HepG2 (cell line): ENCODE data around the gene C11orf65. TPM values are rescaled to one million over a fixed set of nuclear protein-coding genes. Genes with fewer than 3 reads are reported as not detected.

Experiments
- ATAC-seq: fragments of 200-7000 bp; cut with Tn5 transposase; 3 replicates; pipeline ENCODE4 v1.9.1; 2020; ENCODE audit warnings: mild to moderate bottlenecking, moderate library complexity
- BruUV-seq: library from RNA; stranded (reverse); fragments of 400-500 nt; replicated peaks from 2 replicates; lab custom pipeline; 2021; lab: Mats Ljungman, UMichigan
- CTCF ChIA-PET: fragments of 300-600 bp; formaldehyde crosslinking; extraction: SDS; loops from one replicate; lab custom pipeline; 2021; ENCODE audit warnings: low total read pairs, inconsistent platforms, low intra/inter-chr PET ratio; lab: Yijun Ruan, JAX
- POLR2A ChIA-PET: fragments of 350-600 bp; sonication (Branson Sonifier 250); formaldehyde crosslinking; loops from one replicate; lab custom pipeline; 2020; ENCODE audit warnings: antibody characterized with exemption, inconsistent platforms; lab: Yijun Ruan, JAX
- DNase-seq: peaks from one replicate; pipeline ENCODE4 v3.0.0-alpha.2; 2015; ENCODE audit warnings: low spot score
- FAIRE-seq: peaks from 3 replicates; lab custom pipeline; 2011; peaks lifted over from hg19 to GRCh38; lab: Jason Lieb, UNC
- H2AFZ ChIP-seq: one replicate; pipeline ENCODE4 v1.6.1; 2011; ENCODE audit warnings: low read length, inconsistent platforms
- H3K27ac ChIP-seq: fragments of 300-600 bp; 3 replicates; pipeline ENCODE4 v1.8.0; 2011; ENCODE audit warnings: mixed run types, mild to moderate bottlenecking, mixed read lengths, low read length, inconsistent platforms; ENCODE audit not compliant: insufficient read depth; ENCODE audit errors: extremely low read length
- H3K27me3 ChIP-seq, 2 experiments: fragments of 200-600 bp in 1 of 2; 2 replicates in 1 of 2; 3 replicates in 1 of 2; pipeline versions ENCODE4 v1.6.0 to v1.8.0; 2011; ENCODE audit warnings: low read length in 2 of 2, mild to moderate bottlenecking in 2 of 2, moderate library complexity in 2 of 2, inconsistent platforms in 1 of 2; ENCODE audit not compliant: insufficient read depth in 2 of 2, control insufficient read depth in 1 of 2
- H3K36me3 ChIP-seq, 2 experiments: fragments of 200-600 bp in 1 of 2; replicated peaks in 1 of 2; 2 replicates in 1 of 2; 3 replicates in 1 of 2; pipeline versions ENCODE4 v1.5.1 to v1.8.0; 2011; ENCODE audit warnings: low read length in 2 of 2, inconsistent platforms in 1 of 2; ENCODE audit not compliant: insufficient read depth in 2 of 2, control insufficient read depth in 1 of 2
- H3K4me1 ChIP-seq: 2 replicates; pipeline ENCODE4 v1.5.1; 2012; ENCODE audit warnings: low read length, inconsistent platforms; ENCODE audit not compliant: insufficient read depth
- H3K4me2 ChIP-seq: 2 replicates; pipeline ENCODE4 v1.6.0; 2011; ENCODE audit warnings: low read depth, low read length, inconsistent platforms
- H3K4me3 ChIP-seq, 3 experiments: fragments of 200-600 bp in 1 of 3; sonication (generic), shearing (Covaris generic) in 1 of 3; replicated peaks in 1 of 3; 2 replicates each; pipeline ENCODE4 v1.5.1; 2011 to 2016; ENCODE audit warnings: low read length in 3 of 3, inconsistent platforms in 2 of 3, low read depth in 2 of 3, mild to moderate bottlenecking in 2 of 3, control low read depth in 1 of 3, mixed read lengths in 1 of 3; ENCODE audit not compliant: insufficient read depth in 1 of 3
- H3K79me2 ChIP-seq: one replicate; pipeline ENCODE4 v1.6.1; 2011; ENCODE audit warnings: low read length, inconsistent platforms; ENCODE audit not compliant: insufficient read depth
- H3K9ac ChIP-seq: 2 replicates; pipeline ENCODE4 v1.6.0; 2011; ENCODE audit warnings: mild to moderate bottlenecking, low read depth, low read length, inconsistent platforms; ENCODE audit not compliant: insufficient read depth
- H3K9me3 ChIP-seq: 2 replicates; pipeline ENCODE4 v1.5.1; 2012; ENCODE audit warnings: mild to moderate bottlenecking, low read length
- H4K20me1 ChIP-seq: 2 replicates; pipeline ENCODE4 v1.6.0; 2011; ENCODE audit warnings: inconsistent platforms, mild to moderate bottlenecking, low read length, moderate library complexity; ENCODE audit not compliant: insufficient read depth
- FOXP1 ChIP-seq, 2 experiments: fragments of 450-650 bp in 1 of 2; IDR thresholded peaks; 2 replicates each; pipeline ENCODE4 v1.6.1; 2017 to 2018; ENCODE audit warnings: antibody characterized with exemption in 1 of 2
- MAF1 ChIP-seq: sonication (generic); formaldehyde crosslinking; IDR thresholded peaks from 2 replicates; pipeline ENCODE4 v1.5.0; 2020; ENCODE audit warnings: missing genetic modification reagents, borderline replicate concordance
- TFAP4 ChIP-seq: sonication (generic); IDR thresholded peaks from 2 replicates; pipeline ENCODE4 v1.6.1; 2016; ENCODE audit warnings: low read depth, borderline replicate concordance
- TRIM24 ChIP-seq: sonication (generic); formaldehyde crosslinking; IDR thresholded peaks from 2 replicates; pipeline ENCODE4 v1.8.0; 2022; ENCODE audit warnings: mild to moderate bottlenecking, missing genetic modification reagents
- ZNF12 ChIP-seq: sonication (generic); formaldehyde crosslinking; IDR thresholded peaks from 2 replicates; pipeline ENCODE4 v1.5.0; 2020; ENCODE audit warnings: missing genetic modification reagents
- ZNF136 ChIP-seq: sonication (generic); formaldehyde crosslinking; IDR thresholded peaks from 2 replicates; pipeline ENCODE4 v1.8.1; 2022; ENCODE audit warnings: low read depth, mild to moderate bottlenecking, moderate library complexity, missing genetic modification reagents
- ZNF562 ChIP-seq: sonication (generic); formaldehyde crosslinking; IDR thresholded peaks from 2 replicates; pipeline ENCODE4 v1.8.0; 2022; ENCODE audit warnings: missing genetic modification reagents, borderline replicate concordance
- ZSCAN9 ChIP-seq: IDR thresholded peaks from 2 replicates; pipeline ENCODE4 v1.6.1; 2016; ENCODE audit warnings: borderline replicate concordance
- WGBS: methylation state at CpG from one replicate; pipeline ENCODE4 v1.1.6; 2017; ENCODE audit warnings: low lambda C conversion rate; 5-methylcytosine and 5-hydroxymethylcytosine counted together
- in situ Hi-C: cut with HindIII; loops from 2 replicates; pipeline ENCODE4 v1.10.0; 2017; ENCODE audit warnings: low pct_unique_long_range_greater_than_20kb; ENCODE audit not compliant: extremely low pct_ligation_motif_present
- intact Hi-C: fragments of 100-400 bp; cut with micrococcal nuclease; formaldehyde crosslinking; loops from one replicate; pipeline ENCODE4 v1.10.0; 2022; ENCODE audit not compliant: unreplicated experiment
- polyA plus RNA-seq, 8 experiments: library from polyadenylated mRNA; depleted of rRNA in 3 of 8; stranded (reverse) in 7 of 8; unstranded in 1 of 8; fragments of >200 nt; fragmentation: Illumina TruSeq in 4 of 8; extraction: Trizol in 4 of 8; gene quantifications; 2 replicates each; pipeline versions ENCODE4 v1.2.1 to v1.2.3, GENCODE V29; 2011 to 2016; ENCODE audit warnings: low read depth in 4 of 8, missing spikeins in 1 of 8, mixed read lengths in 1 of 8; ENCODE audit not compliant: insufficient read depth in 1 of 8
- total RNA-seq, 5 experiments: library from RNA; depleted of rRNA; stranded (reverse); fragments of >200 nt; fragmentation: Illumina TruSeq; extraction: Trizol; gene quantifications; 2 replicates each; pipeline ENCODE4 v1.2.3, GENCODE V29; 2016; ENCODE audit warnings: low read depth in 1 of 5
- TF ChIP-seq, protein P1 (sequence below): sonication (generic); formaldehyde crosslinking; IDR thresholded peaks from 2 replicates; pipeline ENCODE4 v1.5.1; 2020; ENCODE audit warnings: mild to moderate bottlenecking, missing genetic modification reagents

C11orf65 gene
- total and polyA plus RNA-seq, 2 of the 13 experiments (the other 11 are each of a cell fraction or from before 2014, with no cell fraction given), result 0.38 to 0.42 TPM

GRCh38 chr11:108472681-108473080 is 5.4 kb upstream of the C11orf65 start:
- peaks cover 0 to 11% of the 10 kb centered on the region in 2 experiments; a peak in 3 of 5 replicates for H3K36me3 ChIP-seq
- no peaks in the 10 kb centered on the region for H4K20me1 ChIP-seq
- TF ChIP-seq, protein P1, sequence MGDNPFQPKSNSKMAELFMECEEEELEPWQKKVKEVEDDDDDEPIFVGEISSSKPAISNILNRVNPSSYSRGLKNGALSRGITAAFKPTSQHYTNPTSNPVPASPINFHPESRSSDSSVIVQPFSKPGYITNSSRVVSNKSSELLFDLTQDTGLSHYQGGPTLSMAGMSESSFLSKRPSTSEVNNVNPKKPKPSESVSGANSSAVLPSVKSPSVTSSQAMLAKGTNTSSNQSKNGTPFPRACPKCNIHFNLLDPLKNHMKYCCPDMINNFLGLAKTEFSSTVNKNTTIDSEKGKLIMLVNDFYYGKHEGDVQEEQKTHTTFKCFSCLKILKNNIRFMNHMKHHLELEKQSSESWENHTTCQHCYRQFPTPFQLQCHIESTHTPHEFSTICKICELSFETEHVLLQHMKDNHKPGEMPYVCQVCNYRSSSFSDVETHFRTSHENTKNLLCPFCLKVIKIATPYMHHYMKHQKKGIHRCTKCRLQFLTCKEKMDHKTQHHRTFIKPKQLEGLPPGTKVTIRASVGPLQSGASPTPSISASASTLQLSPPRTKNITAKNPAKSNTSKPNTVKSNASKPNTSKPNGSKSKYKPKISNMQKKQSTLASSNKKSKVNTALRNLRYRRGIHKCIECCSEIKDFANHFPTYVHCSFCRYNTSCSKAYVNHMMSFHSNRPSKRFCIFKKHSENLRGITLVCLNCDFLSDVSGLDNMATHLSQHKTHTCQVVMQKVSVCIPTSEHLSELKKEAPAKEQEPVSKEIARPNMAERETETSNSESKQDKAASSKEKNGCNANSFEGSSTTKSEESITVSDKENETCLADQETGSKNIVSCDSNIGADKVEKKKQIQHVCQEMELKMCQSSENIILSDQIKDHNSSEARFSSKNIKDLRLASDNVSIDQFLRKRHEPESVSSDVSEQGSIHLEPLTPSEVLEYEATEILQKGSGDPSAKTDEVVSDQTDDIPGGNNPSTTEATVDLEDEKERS (CRISPR knock-in tag), result no peak
- no peak for TF ChIP-seq MAF1 (CRISPR knock-in tag)
- TF ChIP-seq ZNF136 (CRISPR knock-in tag), result no peak
- no peak for TF ChIP-seq ZNF12 (CRISPR knock-in tag)
- TF ChIP-seq ZNF562 (CRISPR knock-in tag), result no peak
- TF ChIP-seq FOXP1 (IDR thresholded peaks at IDR 0.05), result no peak
- TF ChIP-seq FOXP1 (CRISPR knock-in tag; IDR thresholded peaks at IDR 0.05), result no peak
- TF ChIP-seq TRIM24 (CRISPR knock-in tag), result no peak
- no peak for TF ChIP-seq ZSCAN9 (CRISPR knock-in tag)
- no peak for TF ChIP-seq TFAP4
- H3K79me2 ChIP-seq, result no peaks in the 10 kb centered on the region
- BruUV-seq, result no TSS peak
- no peak for ATAC-seq
- no peaks in the 10 kb centered on the region for H3K27me3 ChIP-seq
- no peak overlapping the region for H3K27ac ChIP-seq
- H3K4me3 ChIP-seq, result no peak overlapping the region
- H2AFZ ChIP-seq, result no peak overlapping the region
- no peaks in the 10 kb centered on the region for H3K9me3 ChIP-seq
- in situ Hi-C loops, result no loop called here
- no peak overlapping the region for H3K4me2 ChIP-seq
- no peak for DNase-seq
- intact Hi-C loops, result no loop called here
- 100% methylated on average over 1 of the region's 1 CpG for WGBS
- CTCF ChIA-PET, result no interaction called here
- POLR2A ChIA-PET, result no interaction called here
- no peak for FAIRE-seq
- peaks cover 7% of the 10 kb centered on the region; the same call in 1 of the 2 replicates for H3K4me1 ChIP-seq
- H3K9ac ChIP-seq, result no peak overlapping the region
